Measurements from ENCODE around the gene MC1R. TPM values are rescaled to one million over a fixed set of nuclear protein-coding genes. Genes with fewer than 3 reads are reported as not detected.
"Not testable (repeated sequence)": the region's sequence is repeated elsewhere in the genome, so short reads cannot be mapped to it uniquely, and the experiment has no call there.

MC1R gene
- total RNA-seq, 1 donor from 2014 or later, result 1.6 TPM

GRCh38 chr16:89935620-89936019, 17.0 kb downstream of the MC1R start:
- not testable (repeated sequence) for DNase-seq

GRCh38 chr16:89936034-89936433, 17.4 kb downstream of the MC1R start:
- no peak for DNase-seq

- no peak for DNase-seq
These were observed 17.8 kb downstream of the MC1R start for GRCh38 chr16:89936508-89936907.

- no peak for DNase-seq
These were observed 18.3 kb downstream of the MC1R start for GRCh38 chr16:89936981-89937380.

- DNase-seq, result no peak
These were observed 19.7 kb downstream of the MC1R start for GRCh38 chr16:89938175-89938885.

- DNase-seq, result no peak
These were observed 26.1 kb downstream of the MC1R start for GRCh38 chr16:89944773-89945172.

GRCh38 chr16:89945654-89946053, 27.0 kb downstream of the MC1R start:
- no peak for DNase-seq

- no peak for DNase-seq
These were observed 27.9 kb downstream of the MC1R start for GRCh38 chr16:89946515-89946914.

- DNase-seq, result no peak
These were observed 30.6 kb downstream of the MC1R start for GRCh38 chr16:89949121-89949742.

- no peak for DNase-seq
These were observed 31.1 kb downstream of the MC1R start for GRCh38 chr16:89949756-89950155.

- no peak for DNase-seq
These were observed 32.8 kb downstream of the MC1R start for GRCh38 chr16:89951509-89951908.

- no peak for DNase-seq
These were observed 33.4 kb downstream of the MC1R start for GRCh38 chr16:89952049-89952448.

- DNase-seq, result no peak
These were observed 33.9 kb downstream of the MC1R start for GRCh38 chr16:89952551-89952950.

GRCh38 chr16:89953671-89954406, 35.2 kb downstream of the MC1R start:
- DNase-seq, result no peak

- DNase-seq, result no peak
These were observed 35.8 kb downstream of the MC1R start for GRCh38 chr16:89954462-89954861.

GRCh38 chr16:89955001-89955685, 36.5 kb downstream of the MC1R start:
- DNase-seq, result no peak

GRCh38 chr16:89956505-89957215, 38.0 kb downstream of the MC1R start:
- DNase-seq, result no peak

GRCh38 chr16:89957216-89957785, 38.6 kb downstream of the MC1R start:
- DNase-seq, result no peak

- DNase-seq, result peak; percentile 55
These were observed 39.4 kb downstream of the MC1R start for GRCh38 chr16:89958068-89958467.

GRCh38 chr16:89958596-89958995, 39.9 kb downstream of the MC1R start:
- DNase-seq, result no peak

- DNase-seq, result no peak
These were observed 42.3 kb downstream of the MC1R start for GRCh38 chr16:89960966-89961365.

GRCh38 chr16:89961920-89962319, 43.3 kb downstream of the MC1R start:
- no peak for DNase-seq

Data from tongue (tissue), 2 donors.